Pulmonary artery endothelial cell (primary cell): ENCODE results near the gene MNDA. TPM values are rescaled to one million over a fixed set of nuclear protein-coding genes. Genes with fewer than 3 reads are reported as not detected.

Experiments
- DNase-seq: peaks from one replicate; pipeline ENCODE4 v3.0.0-alpha.2; 2011; ENCODE audit warnings: low read depth, low spot score
- total RNA-seq: library from RNA; depleted of rRNA; stranded (reverse); fragments of >200 nt; gene quantifications from 2 replicates; pipeline ENCODE4 v1.2.3, GENCODE V29; 2014

The MNDA gene
- not detected in 2 replicates for total RNA-seq

- DNase-seq, result no peak
Observed at GRCh38 chr1:158830904-158831507, at the start of gene MNDA. Gene MNDA, plus strand, starts transcription at chr1:158831351. Its CDS starts 10,803 bp downstream, at chr1:158842154.

- no peak for DNase-seq
Observed at GRCh38 chr1:158793604-158794003, 37.5 kb upstream of the MNDA start.

GRCh38 chr1:158794247-158794646 lies 36.9 kb upstream of the MNDA start:
- DNase-seq, result no peak

GRCh38 chr1:158798531-158798930 lies 32.6 kb upstream of the MNDA start:
- DNase-seq, result no peak

GRCh38 chr1:158799689-158800088 lies 31.5 kb upstream of the MNDA start:
- no peak for DNase-seq

- no peak for DNase-seq
Observed at GRCh38 chr1:158800526-158800925, 30.6 kb upstream of the MNDA start.

GRCh38 chr1:158801396-158801795 lies 29.8 kb upstream of the MNDA start:
- DNase-seq, result no peak

GRCh38 chr1:158803678-158804077 lies 27.5 kb upstream of the MNDA start:
- no peak for DNase-seq

GRCh38 chr1:158806916-158807536 lies 24.1 kb upstream of the MNDA start:
- no peak for DNase-seq

- DNase-seq, result no peak
Observed at GRCh38 chr1:158809256-158809655, 21.9 kb upstream of the MNDA start.

- DNase-seq, result no peak
Observed at GRCh38 chr1:158809862-158810261, 21.3 kb upstream of the MNDA start.

- no peak for DNase-seq
Observed at GRCh38 chr1:158810311-158810710, 20.8 kb upstream of the MNDA start.

- no peak for DNase-seq
Observed at GRCh38 chr1:158812336-158812735, 18.8 kb upstream of the MNDA start.

- DNase-seq, result no peak
Observed at GRCh38 chr1:158813164-158813563, 18.0 kb upstream of the MNDA start.

- no peak for DNase-seq
Observed at GRCh38 chr1:158814970-158815369, 16.2 kb upstream of the MNDA start.

GRCh38 chr1:158818560-158818959 lies 12.6 kb upstream of the MNDA start:
- no peak for DNase-seq

GRCh38 chr1:158818975-158819431 lies 12.1 kb upstream of the MNDA start:
- DNase-seq, result no peak

GRCh38 chr1:158819461-158820443 lies 11.4 kb upstream of the MNDA start:
- no peak for DNase-seq

- DNase-seq, result no peak
Observed at GRCh38 chr1:158821723-158822122, 9.4 kb upstream of the MNDA start.

GRCh38 chr1:158830074-158830677 lies 975 bp upstream of the MNDA start:
- no peak for DNase-seq

GRCh38 chr1:158833264-158833663 lies 2.1 kb downstream of the MNDA start:
- no peak for DNase-seq

- no peak for DNase-seq
Observed at GRCh38 chr1:158836038-158836437, 4.9 kb downstream of the MNDA start.
